ENCODE measurements around the gene KRAS.

Gene KRAS

DNA sequence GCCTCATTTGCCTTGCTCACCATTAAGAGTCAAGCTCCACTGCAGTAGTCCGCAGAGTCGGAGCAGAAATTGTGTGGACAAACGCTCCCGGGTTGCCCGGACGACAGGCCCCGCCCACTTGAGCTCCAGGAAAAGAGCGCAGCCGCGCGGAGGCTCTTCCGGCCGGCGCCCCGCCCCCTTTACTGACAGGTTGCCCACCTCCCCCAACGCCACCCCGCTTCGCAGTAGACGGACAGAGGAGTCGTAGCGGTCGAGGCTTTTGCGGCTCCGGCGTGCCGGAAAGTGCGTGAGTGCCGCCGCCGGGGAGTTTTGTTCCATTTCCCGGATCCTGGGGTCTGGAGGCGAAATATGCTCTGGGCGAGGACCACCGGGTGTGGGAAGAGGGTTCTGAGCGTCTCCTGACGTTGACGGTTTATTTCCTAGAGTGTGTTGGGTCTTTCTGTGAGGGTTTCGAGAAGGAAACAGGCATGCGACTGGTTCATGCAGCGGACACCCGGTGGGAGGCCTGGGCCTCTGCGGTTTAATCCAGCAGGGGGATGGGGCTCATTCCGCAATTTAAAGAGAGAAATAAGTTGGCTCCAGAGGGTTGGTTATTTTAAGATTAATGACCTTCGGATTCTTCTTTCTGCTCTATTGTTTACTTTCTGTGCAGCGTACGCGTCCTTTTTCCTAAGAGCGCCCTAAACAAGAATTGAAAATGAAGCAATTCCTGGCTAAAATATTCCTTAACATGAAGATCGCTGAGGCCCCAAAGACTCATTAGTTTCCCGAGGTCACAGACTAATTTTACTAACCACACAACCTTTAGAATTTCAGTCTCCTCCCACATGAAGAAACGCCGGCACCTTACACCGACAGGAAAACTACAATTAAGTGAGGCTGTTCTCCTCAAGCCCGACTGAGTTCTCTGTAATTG is 55.4 kb downstream of the KRAS start, which contains the start of the genes DNAI7 and ETFRF1:
TSS of gene DNAI7 (minus strand) at position 105 of the 916 bp plus-strand sequence. CDS start at position 23, 82 bp downstream.
TSS of gene ETFRF1 (plus strand) at position 182 of the 916 bp plus-strand sequence. CDS start 8,720 bp downstream, outside the sequence.
- DNase-seq (ENCODE audit: low read depth), result peak; percentile 89

DNA sequence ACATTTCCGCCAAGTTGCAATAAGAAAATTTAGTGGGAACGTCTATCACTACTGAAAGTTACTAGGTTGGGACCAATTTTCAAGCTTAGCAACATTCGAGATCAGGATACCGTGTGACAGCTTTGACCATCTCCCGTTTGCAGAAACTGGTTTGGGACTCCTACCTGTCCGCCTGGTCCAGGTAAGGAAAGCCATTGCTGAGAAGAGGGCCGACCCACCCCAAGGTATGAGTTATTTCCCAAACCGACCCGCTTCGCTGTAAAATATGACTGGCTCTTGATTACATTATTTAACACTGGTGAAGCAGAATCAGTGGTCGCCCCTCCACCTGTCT is 56.0 kb downstream of the KRAS start:
- DNase-seq (ENCODE audit: low read depth), result no peak

DNA sequence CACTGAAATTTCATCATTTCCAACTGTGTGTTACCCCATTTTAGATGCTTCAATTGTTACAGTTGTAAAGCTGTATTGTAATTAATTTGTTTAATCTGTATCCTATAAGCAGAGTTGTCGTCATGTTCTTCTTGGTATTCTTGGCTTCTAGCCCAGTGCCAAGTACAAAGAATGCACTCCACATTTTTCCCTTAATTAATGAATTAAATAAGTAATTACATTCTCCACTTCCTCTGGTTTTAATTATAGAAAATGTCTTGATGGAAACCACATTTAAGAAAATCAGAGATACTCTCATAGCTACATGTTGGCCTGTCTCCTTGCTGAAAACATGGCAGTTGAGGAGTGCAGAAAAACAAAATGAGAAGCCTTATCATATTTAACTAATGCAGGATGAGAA is 56.5 kb downstream of the KRAS start:
- DNase-seq (ENCODE audit: low read depth), result no peak

DNA sequence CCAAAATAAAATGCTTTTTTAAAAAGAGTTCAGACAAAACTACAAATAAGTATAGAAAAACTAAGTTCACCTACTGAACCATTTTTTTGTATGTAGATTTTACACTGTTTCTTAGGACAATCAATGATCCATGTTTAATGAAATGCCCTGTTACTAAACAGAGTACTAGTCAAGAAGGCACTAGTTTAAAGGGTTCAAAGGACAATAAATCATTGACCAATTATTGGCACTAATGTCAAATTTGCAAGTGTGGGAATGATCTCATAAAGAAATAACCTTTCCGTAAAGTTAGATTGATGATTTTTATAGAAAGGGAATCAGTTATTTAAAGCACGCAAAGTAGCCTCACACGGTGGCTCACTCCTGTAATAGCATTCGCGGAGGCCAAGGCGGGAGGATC is 59.9 kb downstream of the KRAS start:
- DNase-seq (ENCODE audit: low read depth), result no peak

DNA sequence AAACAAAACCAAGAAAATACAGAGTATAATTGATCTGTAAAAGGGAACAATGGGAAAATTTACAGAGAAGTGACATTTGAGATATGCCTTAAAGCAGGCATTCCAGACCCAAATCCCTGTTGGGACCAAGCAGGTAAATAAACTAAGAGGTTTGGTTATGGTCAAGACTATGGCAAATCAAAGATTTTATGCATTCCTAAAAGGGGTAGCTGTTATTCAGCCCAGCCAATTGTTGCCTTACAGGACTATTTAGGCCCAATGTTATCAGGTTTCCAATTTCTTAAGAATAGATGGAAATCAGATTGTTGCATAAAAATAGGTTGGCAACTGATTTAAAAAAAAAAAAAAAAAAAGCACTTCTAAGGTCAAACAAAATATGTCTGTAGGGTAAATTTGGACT is 61.1 kb downstream of the KRAS start:
- no peak for DNase-seq (ENCODE audit: low read depth)

DNA sequence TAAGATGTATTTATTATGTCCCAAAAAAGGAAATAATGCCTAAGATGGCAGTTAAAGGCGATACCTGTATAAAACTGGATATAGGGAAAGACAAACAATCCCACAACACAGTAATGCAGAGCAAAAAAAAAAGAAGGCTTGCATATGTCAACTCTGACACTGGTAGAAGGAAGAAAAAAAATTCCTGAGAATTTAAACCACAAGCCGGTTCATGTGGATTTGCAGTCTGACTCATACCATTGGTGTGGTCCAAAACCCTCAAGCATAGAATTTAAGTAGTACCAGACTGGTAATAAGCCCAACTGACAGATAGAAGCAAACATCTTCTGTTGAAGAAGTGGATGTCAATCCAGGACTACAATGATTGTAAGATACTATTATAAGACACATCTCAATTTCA is 62.9 kb downstream of the KRAS start:
- no peak for DNase-seq (ENCODE audit: low read depth)

DNA sequence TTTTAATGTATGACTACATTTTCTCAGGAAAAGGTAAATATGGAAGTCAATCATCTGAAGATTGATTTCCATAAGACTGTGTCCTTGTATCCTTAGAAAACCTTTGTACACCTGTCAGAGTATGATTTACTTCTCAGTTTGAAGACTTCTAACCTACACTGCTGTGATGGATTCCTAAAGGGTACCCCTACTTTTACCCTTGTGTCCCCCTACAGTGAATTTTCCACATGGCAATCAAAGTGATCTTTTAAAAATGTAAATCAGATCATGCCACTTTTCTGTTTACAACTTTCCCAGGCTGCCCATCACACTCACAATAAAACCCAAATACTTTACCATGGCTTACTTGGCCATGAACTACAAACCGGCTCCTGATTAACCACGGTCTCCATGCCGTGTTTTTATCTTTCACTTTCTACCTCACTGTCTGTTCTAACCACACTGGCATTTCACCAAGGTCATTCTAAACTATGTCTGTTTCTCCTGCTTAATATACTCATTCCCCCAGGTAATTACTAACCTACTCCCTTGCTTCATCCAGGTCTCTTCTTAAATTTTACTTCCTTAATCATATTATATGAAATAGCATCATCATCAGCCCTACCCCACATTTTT is 63.8 kb downstream of the KRAS start:
- DNase-seq (ENCODE audit: low read depth), result no peak

DNA sequence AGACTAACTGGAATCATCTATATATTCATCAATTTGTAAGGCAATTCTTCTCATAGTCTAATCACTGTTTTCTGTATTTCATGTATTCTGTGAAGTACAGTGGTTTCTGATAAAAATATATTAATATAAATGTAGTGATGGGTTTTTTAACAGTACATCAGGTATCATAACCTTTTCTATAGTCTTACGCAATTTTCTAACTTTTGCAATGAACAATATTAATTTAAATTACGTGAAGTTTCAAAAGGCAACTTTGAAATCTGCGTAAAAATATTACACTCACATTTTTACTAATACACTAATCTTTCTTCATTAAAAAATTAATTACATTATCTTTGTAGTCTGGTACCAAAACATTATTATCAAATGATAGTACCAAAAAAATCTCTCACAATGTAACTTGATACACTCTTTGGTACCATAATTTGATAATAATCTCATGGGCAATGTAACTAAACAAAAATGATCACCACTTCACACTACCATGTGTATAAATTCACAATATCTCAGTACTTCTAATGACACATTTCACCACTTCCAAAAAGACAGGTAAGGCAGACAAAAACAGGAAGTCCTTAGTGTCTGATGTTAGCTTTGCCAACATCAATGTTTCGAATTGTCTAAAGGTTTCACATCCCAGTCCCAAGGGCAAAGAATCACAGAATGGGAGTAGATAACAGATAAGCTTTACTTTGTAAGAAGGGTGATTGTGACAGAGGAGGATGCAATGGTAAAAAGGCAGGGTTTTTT is 64.5 kb downstream of the KRAS start:
- DNase-seq (ENCODE audit: low read depth), result no peak

DNA sequence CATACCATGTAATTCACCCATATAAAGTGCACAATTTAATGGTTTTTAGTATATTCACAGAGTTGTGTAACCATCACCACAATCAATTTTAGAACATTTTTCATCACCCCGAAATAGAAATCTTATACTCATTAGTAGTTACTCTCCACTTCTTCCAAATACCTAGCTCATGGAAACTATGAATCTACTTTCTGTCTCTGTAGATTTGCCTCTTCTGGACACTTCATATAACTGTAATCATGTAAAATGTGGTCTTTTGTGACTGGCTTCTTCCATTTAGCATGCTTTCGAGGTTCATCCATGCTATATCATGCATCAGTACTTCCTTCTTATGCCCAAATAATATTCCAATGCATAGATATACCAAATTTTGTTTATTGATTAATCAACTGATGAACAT is 66.6 kb downstream of the KRAS start:
- no peak for DNase-seq (ENCODE audit: low read depth)

DNA sequence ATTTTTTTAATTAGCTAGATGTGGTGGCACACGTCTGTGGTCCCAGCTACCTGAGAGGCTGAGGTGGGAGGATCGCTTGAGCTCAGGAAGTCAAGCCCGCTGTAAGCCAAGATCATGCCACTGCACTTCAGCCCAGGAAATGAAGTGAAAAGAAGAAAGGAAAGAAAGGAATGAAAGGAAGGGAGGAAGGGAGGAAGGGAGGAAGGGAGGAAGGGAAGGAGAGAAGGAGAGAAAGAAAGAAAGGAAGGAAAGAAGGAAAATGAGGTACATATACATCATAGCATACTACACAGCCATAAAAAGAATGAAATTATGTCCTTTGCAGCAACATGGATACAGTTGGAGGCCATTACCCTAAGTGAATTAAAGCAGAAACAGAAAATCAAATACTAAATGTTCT is 68.0 kb downstream of the KRAS start:
- no peak for DNase-seq (ENCODE audit: low read depth)

DNA sequence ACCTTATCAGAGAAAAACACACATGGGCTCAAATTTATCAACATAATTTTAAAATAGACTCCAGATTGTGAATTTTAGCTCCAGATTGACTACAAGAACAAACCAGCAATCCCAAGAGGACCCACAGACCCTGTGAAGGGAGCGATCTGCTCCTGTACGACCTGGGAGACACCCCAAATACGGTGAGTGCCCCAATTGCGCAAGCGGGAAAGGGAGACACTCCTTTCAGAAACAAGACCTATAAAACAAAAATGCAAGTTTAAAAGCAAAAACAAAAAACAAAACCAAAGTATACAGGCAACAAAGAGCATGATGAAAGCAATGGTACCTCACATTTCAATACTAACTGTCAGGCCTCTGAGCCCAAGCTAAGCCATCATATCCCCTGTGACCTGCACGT is 87.9 kb downstream of the KRAS start:
- DNase-seq (ENCODE audit: low read depth), result no peak

DNA sequence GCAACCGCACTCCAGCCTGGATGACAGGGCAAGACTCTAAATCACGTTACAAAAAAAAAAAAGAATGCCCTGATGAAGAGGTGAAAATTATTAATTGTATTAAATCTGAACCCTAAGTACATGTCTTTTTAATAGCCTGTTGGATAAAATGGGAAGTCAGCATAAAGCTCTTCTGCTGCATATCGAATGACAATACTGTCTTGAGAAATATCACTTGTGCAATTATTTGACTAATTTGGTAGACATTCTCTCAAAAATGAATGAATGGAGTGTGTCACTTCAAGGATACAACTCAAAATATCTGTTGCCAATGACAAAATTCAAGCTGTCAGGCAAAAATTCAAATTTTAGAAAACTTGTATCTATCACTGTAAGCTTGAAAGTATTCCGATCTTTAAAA is 94.7 kb downstream of the KRAS start:
- DNase-seq (ENCODE audit: low read depth), result no peak

DNA sequence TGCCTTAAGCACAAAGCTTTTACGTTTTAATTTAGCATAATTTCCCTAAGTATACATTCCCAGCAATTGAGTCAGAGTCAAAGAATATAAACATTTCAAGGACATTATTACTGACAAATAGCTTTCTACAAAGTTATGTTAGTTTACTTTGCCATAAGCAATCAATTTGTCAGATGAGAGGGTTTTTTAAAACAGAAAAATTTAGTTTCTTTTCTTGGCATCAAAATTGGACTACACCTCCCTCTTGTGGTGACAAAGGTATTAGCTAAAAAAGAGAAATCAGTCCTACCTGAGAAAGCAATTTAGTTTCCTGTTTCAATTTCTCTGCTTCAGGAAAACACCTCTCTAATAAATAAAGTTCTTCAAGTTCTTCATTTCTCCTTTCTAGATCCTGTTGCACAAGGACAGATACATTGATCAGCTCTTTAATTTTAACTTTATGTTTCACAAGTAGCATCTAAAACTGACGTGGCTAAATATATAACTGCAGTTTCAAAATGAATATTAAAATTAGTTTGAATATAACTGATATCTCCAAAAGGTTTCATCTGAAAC is 95.6 kb downstream of the KRAS start:
- DNase-seq (ENCODE audit: low read depth), result no peak

Measured in T-helper 22 cell (primary cell).